Measurements from ENCODE around the gene SAMM50. TPM values are rescaled to one million over a fixed set of nuclear protein-coding genes. Genes with fewer than 3 reads are reported as not detected.

Gene SAMM50
- total RNA-seq, 1 donor from 2014 or later: 32.6 TPM

DNA sequence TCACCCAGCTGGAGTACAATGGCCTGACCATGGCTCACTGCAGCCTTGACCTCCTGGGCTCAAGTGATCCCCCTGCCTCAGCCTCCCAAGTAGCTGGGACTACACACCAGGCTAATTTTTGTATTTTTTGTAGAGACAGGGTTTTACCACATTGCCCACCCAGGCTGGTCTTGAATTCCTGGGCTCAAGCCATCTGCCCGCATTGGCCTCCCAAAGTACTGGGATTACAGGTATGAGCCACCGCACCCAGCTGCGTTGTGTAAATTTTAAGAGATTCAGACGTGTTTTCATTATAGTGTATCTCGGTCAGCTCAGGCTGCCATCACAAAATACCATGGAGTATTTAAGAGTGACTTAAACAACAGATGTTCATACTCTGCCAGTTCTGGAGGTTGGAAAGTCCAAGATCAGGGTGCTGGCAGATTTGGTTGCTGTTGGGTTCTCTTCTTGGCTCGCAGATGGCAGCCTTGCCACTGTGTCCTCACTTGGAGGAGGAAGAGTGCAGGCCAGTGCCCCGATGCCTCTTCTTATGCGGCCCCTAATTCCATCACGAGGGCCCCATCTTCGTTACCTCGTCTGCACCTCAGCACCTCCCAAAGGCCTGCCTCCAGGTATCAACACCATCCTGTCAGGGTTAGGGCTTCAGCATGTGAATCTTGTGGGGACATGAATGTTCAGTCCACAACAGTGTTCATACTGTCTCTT is 36.2 kb downstream of the SAMM50 start:
- DNase-seq (ENCODE audit: low read depth): no peak
- Histone ChIP-seq H3K36me3 (ENCODE audit: control insufficient read depth, insufficient read depth, low read length) (peaks cover 28% of the 10 kb centered on the region), H3K4me3 (ENCODE audit: low read depth, low read length) (no peak overlapping the region), H3K27me3 (ENCODE audit: control insufficient read depth, insufficient read depth, low read length) (no peaks in the 10 kb centered on the region)
- FAIRE-seq: no peak
- TF ChIP-seq, protein P1, sequence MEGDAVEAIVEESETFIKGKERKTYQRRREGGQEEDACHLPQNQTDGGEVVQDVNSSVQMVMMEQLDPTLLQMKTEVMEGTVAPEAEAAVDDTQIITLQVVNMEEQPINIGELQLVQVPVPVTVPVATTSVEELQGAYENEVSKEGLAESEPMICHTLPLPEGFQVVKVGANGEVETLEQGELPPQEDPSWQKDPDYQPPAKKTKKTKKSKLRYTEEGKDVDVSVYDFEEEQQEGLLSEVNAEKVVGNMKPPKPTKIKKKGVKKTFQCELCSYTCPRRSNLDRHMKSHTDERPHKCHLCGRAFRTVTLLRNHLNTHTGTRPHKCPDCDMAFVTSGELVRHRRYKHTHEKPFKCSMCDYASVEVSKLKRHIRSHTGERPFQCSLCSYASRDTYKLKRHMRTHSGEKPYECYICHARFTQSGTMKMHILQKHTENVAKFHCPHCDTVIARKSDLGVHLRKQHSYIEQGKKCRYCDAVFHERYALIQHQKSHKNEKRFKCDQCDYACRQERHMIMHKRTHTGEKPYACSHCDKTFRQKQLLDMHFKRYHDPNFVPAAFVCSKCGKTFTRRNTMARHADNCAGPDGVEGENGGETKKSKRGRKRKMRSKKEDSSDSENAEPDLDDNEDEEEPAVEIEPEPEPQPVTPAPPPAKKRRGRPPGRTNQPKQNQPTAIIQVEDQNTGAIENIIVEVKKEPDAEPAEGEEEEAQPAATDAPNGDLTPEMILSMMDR (IDR thresholded peaks at IDR 0.05; ENCODE audit: insufficient read depth, low read length, severe bottlenecking): no peak

DNA sequence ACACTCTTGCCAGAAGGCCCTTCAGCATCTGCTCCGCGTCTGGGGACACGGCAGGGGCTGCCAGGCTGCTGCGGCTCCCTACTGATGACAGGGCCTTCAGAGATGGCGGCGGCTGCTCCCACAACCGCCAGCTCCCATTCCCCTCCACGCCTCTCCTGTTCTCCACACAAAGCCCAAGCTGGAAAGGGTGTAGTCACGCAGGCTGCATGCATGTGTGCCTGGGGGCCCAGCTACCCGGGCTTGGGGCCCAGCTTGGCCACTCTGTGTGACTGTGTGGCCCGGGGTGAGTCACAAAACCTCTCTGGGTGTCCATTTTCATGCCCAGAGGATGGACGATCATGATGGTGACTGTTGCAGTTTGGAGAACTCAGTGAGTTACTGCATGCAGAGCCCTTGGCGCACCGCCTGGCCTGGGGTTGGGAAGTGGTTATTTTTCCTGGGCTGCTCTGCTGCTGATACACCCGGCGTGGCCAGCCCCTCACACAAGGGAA is 37.1 kb downstream of the SAMM50 start:
- Histone ChIP-seq H3K36me3 (ENCODE audit: control insufficient read depth, insufficient read depth, low read length) (peaks cover 29% of the 10 kb centered on the region), H3K27me3 (ENCODE audit: control insufficient read depth, insufficient read depth, low read length) (no peaks in the 10 kb centered on the region), H3K4me3 (ENCODE audit: low read depth, low read length) (no peak overlapping the region)
- no peak for FAIRE-seq
- DNase-seq (ENCODE audit: low read depth): no peak
- TF ChIP-seq, protein P1 (IDR thresholded peaks at IDR 0.05; ENCODE audit: insufficient read depth, low read length, severe bottlenecking): no peak

DNA sequence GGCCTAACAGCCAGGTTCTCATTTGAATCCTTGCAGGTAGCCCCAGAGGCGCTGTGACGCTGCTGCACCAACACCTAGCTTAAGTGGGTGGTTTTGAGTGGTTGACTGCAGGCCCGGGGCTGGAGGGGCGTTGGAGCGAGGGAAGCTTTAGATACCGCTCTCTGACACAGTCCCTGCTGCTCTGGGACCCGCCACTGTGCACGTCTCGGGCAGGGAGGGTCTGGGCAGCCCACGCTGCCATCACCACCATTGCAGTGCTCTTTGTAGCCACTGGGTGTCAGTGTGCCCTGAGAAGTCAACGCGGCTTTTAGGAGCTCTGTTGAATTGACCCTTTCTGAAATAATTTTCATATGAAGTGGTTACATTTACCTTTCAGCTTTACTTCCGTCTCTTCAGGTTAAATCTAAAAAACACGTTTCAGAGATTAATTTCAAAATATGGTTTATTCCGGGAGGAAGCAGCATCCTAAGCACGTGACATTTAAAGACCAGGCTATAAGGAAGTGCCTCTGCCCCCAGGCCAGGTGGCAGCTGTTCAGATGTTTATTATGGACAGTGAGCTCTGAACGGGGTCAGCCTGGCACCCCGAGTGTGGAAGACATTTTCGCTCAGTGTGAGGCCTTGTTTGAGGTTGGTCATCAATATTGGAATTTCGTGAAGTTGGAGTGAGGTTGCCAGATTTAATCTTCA is 38.0 kb downstream of the SAMM50 start:
- Histone ChIP-seq H3K27me3 (ENCODE audit: control insufficient read depth, insufficient read depth, low read length) (no peaks in the 10 kb centered on the region), H3K36me3 (ENCODE audit: control insufficient read depth, insufficient read depth, low read length) (peaks cover 29% of the 10 kb centered on the region), H3K4me3 (ENCODE audit: low read depth, low read length) (no peak overlapping the region)
- no peak for FAIRE-seq
- DNase-seq (ENCODE audit: low read depth): peak; percentile 19
- TF ChIP-seq, protein P1 (IDR thresholded peaks at IDR 0.05; ENCODE audit: insufficient read depth, low read length, severe bottlenecking): peak; percentile 93

DNA sequence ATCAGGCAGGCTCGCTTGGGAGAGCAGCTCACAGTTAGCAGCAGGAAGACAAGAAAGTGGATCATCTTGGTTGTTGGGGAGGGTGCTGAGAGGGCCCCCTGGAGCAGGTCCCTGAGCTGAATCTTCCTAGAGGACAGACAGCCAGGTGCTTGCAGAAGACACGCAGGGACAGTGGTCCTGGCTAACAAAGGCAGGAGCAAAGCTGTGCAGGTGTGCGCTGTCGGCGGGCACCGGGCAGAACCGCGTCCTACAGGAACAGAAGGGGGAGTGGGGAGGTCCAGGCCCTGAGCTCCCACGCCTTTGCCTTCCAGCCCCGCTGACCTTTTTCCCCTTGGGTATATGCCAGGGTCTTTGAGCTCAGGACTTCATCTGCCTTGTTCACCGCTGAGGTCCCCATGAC is 38.8 kb downstream of the SAMM50 start:
- DNase-seq (ENCODE audit: low read depth) (no peak), FAIRE-seq (no peak)
- Histone ChIP-seq H3K4me3 (ENCODE audit: low read depth, low read length) (no peak overlapping the region), H3K27me3 (ENCODE audit: control insufficient read depth, insufficient read depth, low read length) (no peaks in the 10 kb centered on the region), H3K36me3 (ENCODE audit: control insufficient read depth, insufficient read depth, low read length) (peaks cover 27% of the 10 kb centered on the region)
- TF ChIP-seq, protein P1 (IDR thresholded peaks at IDR 0.05; ENCODE audit: insufficient read depth, low read length, severe bottlenecking): no peak

DNA sequence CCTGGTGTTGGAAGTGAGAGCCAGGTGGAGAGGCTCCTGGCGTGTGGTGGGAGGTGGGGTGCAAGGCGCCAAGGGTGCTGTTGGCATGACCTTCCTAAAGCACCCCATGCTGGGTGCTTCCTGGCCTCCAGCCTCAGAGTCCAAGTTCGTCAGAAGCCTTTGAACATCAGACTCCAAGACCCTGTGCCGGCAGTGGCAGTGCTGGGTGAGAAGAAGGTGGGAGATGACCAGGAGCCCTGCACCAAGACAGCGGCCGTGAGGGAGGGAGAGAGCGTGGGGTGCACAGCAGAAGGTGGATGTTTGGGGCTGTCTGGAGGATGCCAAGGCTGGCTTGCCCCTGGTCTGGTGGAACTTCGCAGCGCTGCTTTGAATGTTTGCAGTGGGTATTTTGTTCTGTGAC is 39.2 kb downstream of the SAMM50 start:
- DNase-seq (ENCODE audit: low read depth) (no peak), FAIRE-seq (no peak)
- Histone ChIP-seq H3K4me3 (ENCODE audit: low read depth, low read length) (no peak overlapping the region), H3K36me3 (ENCODE audit: control insufficient read depth, insufficient read depth, low read length) (peaks cover 27% of the 10 kb centered on the region), H3K27me3 (ENCODE audit: control insufficient read depth, insufficient read depth, low read length) (no peaks in the 10 kb centered on the region)
- TF ChIP-seq, protein P1 (IDR thresholded peaks at IDR 0.05; ENCODE audit: insufficient read depth, low read length, severe bottlenecking): no peak
